Esophagus muscularis mucosa (tissue), 3 donors: Measurements from ENCODE around the gene CDKN2C.

Experiments
- CTCF ChIP-seq, 3 experiments: fragments of 200-600 bp in 2 of 3; fragments of 450-650 bp in 1 of 3; sonication (generic) in 2 of 3; IDR thresholded peaks; one replicate each; pipeline ENCODE4 v1.5.1; 2017 to 2019; ENCODE audit warnings: antibody characterized with exemption in 3 of 3, mild to moderate bottlenecking in 2 of 3, moderate library complexity in 1 of 3
- POLR2A ChIP-seq: fragments of 450-650 bp; IDR thresholded peaks from one replicate; pipeline ENCODE4 v1.6.1; 2017; ENCODE audit warnings: antibody characterized with exemption, moderate library complexity, mild to moderate bottlenecking, low read depth
- POLR2AphosphoS5 ChIP-seq, 2 donors: sonication (generic); formaldehyde crosslinking; IDR thresholded peaks; one replicate each; pipeline ENCODE4 v1.6.1; 2017; ENCODE audit warnings: antibody characterized with exemption in 2 of 2

GRCh38 chr1:50930193-50930592 lies 39.9 kb upstream of the CDKN2C start:
- TF ChIP-seq CTCF (IDR thresholded peaks at IDR 0.05): no peak
- TF ChIP-seq POLR2AphosphoS5 (IDR thresholded peaks at IDR 0.05): no peak
- TF ChIP-seq POLR2A: no peak
